Ovary (tissue), 9 donors: Measurements from ENCODE around the gene LPCAT1. TPM values are rescaled to one million over a fixed set of nuclear protein-coding genes. Genes with fewer than 3 reads are reported as not detected.

Source experiments
- DNase-seq, 5 donors: peaks; one replicate each; pipeline ENCODE4 v3.0.0-alpha.2; 2019 to 2020
- H3K27ac ChIP-seq, 2 donors: fragments of 200-600 bp; one replicate each; pipeline versions ENCODE4 v1.5.1 to v1.8.0; 2019 to 2022
- H3K27me3 ChIP-seq: fragments of 200-600 bp; one replicate; pipeline ENCODE4 v1.8.0; 2022
- H3K36me3 ChIP-seq: fragments of 200-600 bp; sonication (generic); one replicate; pipeline ENCODE4 v1.5.1; 2019
- H3K4me1 ChIP-seq: one replicate; pipeline ENCODE4 v1.8.1; 2013; ENCODE audit warnings: mild to moderate bottlenecking, moderate library complexity; ENCODE audit not compliant: insufficient read depth
- H3K4me3 ChIP-seq: fragments of 200-600 bp; sonication (generic); one replicate; pipeline ENCODE4 v1.5.1; 2017
- H3K9me3 ChIP-seq, 2 donors: fragments of 200-600 bp in 1 of 2; sonication (generic) in 1 of 2; one replicate each; pipeline versions ENCODE4 v1.5.1 to v1.8.1; 2013 to 2019; ENCODE audit warnings: mild to moderate bottlenecking in 1 of 2, moderate library complexity in 1 of 2
- EP300 ChIP-seq: sonication (generic); formaldehyde crosslinking; IDR thresholded peaks from one replicate; pipeline ENCODE4 v1.6.1; 2017; ENCODE audit warnings: antibody characterized with exemption
- POLR2A ChIP-seq: fragments of 450-650 bp; IDR thresholded peaks from one replicate; pipeline ENCODE4 v1.6.1; 2017; ENCODE audit warnings: antibody characterized with exemption, mild to moderate bottlenecking, moderate library complexity
- WGBS, 3 donors: extraction: QIAGEN DNeasy Blood & Tissue Kit in 1 of 3; methylation state at CpG; one replicate each; pipeline versions ENCODE4 v1.1.5 to v1.1.7; 2013 to 2017; 5-methylcytosine and 5-hydroxymethylcytosine counted together
- intact Hi-C, 4 donors: fragments of 100-400 bp; cut with DNase I; formaldehyde crosslinking; loops; one replicate each; pipeline versions ENCODE4 v1.11.0 to v1.15.1; 2022 to 2023
- polyA plus RNA-seq, 2 donors: library from polyadenylated mRNA; stranded (reverse); fragments of 200-250 nt in 1 of 2; fragments of 350-450 nt in 1 of 2; fragmentation: Illumina TruSeq in 1 of 2; extraction: RNeasy Lipid Tissue Mini Kit (QIAGEN cat#74804) in 1 of 2; gene quantifications; one replicate each; pipeline ENCODE4 v1.2.3, GENCODE V29; 2013 to 2014
- total RNA-seq, 7 donors: library from RNA; depleted of rRNA in 2 of 7; stranded (reverse); fragments of >200 nt in 2 of 7; fragmentation: NEBNext Ultra II Directional in 3 of 7; extraction: Animal tissue kit (Norgen Biotek cat#: 25700) in 3 of 7; gene quantifications; one replicate each; pipeline versions ENCODE4 v1.1.0 to v1.2.4, GENCODE V29; 2016 to 2023
- TF ChIP-seq, protein P1 (sequence below), 3 donors: fragments of 450-650 bp in 2 of 3; fragments of 200-600 bp in 1 of 3; IDR thresholded peaks; one replicate each; pipeline versions ENCODE4 v1.5.1 to v1.8.0; 2016 to 2022; ENCODE audit warnings: antibody characterized with exemption in 3 of 3, mild to moderate bottlenecking in 1 of 3
- donor health status: DM: no; HTN: no; CAD: no; lungs with moderate emphysema.
- donor health status: DM: no; HTN: no; CAD: no.
- donor health status: Bipolar disorder and iron deficiency.
- donor health status: DM: yes; HTN: yes; CAD: no.
- donor health status: DM: no; HTN: no; CAD: no.
- donor health status: DM: yes; HTN: yes; CAD: no.

LPCAT1 gene
- total and polyA plus RNA-seq, 9 donors: 13.0 to 57.1 (median 25.3) TPM

DNA sequence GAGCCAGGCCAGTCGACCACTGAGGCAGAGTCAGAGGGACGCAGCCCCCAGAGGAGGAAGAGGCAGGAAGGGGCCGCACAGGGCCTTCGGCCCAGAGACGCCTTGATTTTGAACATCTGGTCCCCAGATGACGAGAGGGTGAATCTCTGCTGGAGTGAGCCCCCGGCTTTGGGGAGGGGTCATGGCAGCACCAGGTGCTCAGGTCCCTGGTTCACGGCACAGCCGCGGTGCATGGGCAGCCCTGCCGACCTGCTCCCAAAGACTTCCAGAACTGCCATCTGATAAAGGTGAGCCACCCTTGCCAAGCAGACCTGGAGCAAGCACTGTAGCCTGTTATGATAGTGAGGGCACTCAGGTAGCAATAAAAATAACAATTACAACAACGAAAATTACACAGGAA, 29.8 kb downstream of the LPCAT1 start:
- H3K36me3 ChIP-seq: no peaks in the 10 kb centered on the region
- no peak overlapping the region for H3K4me3 ChIP-seq
- H3K4me1 ChIP-seq: no peaks in the 10 kb centered on the region
- 66 to 83% (median 74%) methylated on average over 12 of the region's 12 CpGs for WGBS, 3 donors
- DNase-seq: no peak
- intact Hi-C loops: no loop called here
- TF ChIP-seq POLR2A: no peak
- no peak for TF ChIP-seq EP300
- TF ChIP-seq, protein P1, sequence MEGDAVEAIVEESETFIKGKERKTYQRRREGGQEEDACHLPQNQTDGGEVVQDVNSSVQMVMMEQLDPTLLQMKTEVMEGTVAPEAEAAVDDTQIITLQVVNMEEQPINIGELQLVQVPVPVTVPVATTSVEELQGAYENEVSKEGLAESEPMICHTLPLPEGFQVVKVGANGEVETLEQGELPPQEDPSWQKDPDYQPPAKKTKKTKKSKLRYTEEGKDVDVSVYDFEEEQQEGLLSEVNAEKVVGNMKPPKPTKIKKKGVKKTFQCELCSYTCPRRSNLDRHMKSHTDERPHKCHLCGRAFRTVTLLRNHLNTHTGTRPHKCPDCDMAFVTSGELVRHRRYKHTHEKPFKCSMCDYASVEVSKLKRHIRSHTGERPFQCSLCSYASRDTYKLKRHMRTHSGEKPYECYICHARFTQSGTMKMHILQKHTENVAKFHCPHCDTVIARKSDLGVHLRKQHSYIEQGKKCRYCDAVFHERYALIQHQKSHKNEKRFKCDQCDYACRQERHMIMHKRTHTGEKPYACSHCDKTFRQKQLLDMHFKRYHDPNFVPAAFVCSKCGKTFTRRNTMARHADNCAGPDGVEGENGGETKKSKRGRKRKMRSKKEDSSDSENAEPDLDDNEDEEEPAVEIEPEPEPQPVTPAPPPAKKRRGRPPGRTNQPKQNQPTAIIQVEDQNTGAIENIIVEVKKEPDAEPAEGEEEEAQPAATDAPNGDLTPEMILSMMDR (IDR thresholded peaks at IDR 0.05): no peak
- no peaks in the 10 kb centered on the region for H3K9me3 ChIP-seq
- H3K27me3 ChIP-seq: no peaks in the 10 kb centered on the region
- H3K27ac ChIP-seq: no peak overlapping the region

DNA sequence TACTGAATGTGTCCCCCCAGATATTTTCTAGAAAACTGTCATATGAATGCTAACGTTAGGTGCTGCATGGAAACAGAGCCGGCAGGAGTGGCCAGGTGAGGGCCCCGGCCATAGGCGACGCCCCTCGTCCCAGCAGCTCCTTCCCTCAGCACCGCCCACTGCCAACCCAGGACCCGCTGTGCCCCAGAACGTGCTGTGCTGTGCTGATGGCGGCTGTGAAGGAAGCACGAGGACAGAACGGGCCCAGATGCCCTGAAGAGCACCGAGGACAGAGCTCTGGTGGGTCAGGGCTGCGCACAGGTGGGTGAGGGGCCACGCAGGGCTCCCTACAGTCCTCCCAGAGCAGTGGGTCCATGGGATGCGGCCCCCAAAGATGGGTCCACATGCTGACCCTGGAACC, 30.3 kb downstream of the LPCAT1 start:
- WGBS, 3 donors: 89 to 96% (median 92%) methylated on average over 16 of the region's 16 CpGs
- Histone ChIP-seq H3K27me3 (no peaks in the 10 kb centered on the region), H3K36me3 (no peaks in the 10 kb centered on the region), H3K9me3 (no peaks in the 10 kb centered on the region), H3K27ac (no peak overlapping the region), H3K4me3 (no peak overlapping the region), H3K4me1 (no peaks in the 10 kb centered on the region)
- DNase-seq: no peak
- intact Hi-C loops: no loop called here
- TF ChIP-seq, protein P1 (IDR thresholded peaks at IDR 0.05): no peak
- TF ChIP-seq POLR2A (no peak), EP300 (no peak)

DNA sequence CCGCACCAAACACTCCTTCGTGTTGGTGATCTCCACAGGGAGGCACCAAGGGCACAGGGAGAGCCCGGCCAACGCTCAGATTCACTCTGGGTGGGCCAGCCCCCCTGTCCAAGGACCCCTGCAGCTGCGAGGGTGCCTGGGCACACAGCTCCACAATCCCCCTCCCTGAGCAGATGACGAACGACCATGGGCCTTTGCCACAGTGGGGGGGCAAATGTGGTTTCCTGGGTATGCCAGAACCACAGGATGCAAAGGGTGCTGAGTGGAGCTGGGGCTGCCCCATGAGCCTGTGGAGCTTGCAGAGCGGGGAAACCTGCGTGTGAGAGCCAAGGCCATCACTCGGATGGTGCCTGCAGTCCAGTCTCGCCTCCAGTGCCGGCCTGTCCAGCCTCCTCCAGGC, 31.0 kb downstream of the LPCAT1 start:
- Histone ChIP-seq H3K27me3 (no peaks in the 10 kb centered on the region), H3K4me3 (no peak overlapping the region), H3K4me1 (no peaks in the 10 kb centered on the region), H3K27ac (no peak overlapping the region), H3K36me3 (no peaks in the 10 kb centered on the region), H3K9me3 (no peaks in the 10 kb centered on the region)
- no peak for DNase-seq
- 79 to 90% (median 80%) methylated on average over 12 of the region's 12 CpGs for WGBS, 3 donors
- intact Hi-C loops: no loop called here
- TF ChIP-seq POLR2A (no peak), EP300 (no peak)
- TF ChIP-seq, protein P1 (IDR thresholded peaks at IDR 0.05): no peak

DNA sequence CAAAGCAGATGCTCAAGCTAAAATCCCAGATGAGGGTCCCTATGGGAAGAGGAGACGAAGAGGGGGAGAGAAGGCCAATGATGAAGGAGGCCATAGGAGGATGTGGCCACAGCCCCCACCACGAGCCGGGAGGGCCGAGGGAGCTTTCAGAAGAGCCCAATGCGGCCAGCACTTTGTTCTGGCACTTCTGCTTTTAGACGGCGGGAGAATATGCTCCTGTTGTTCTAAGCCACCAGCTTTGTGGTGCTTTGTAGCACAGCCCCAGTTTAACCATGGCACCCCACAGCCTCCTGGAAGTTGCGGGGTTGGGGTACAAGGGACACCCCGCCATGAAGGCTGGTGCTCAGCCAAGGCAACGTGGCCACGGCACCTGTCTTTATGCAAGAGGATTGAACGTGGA, 33.4 kb downstream of the LPCAT1 start:
- Histone ChIP-seq H3K4me3 (no peak overlapping the region), H3K4me1 (no peaks in the 10 kb centered on the region), H3K27me3 (no peaks in the 10 kb centered on the region), H3K36me3 (no peaks in the 10 kb centered on the region), H3K9me3 (no peaks in the 10 kb centered on the region), H3K27ac (no peak overlapping the region)
- intact Hi-C loops: no loop called here
- TF ChIP-seq, protein P1 (IDR thresholded peaks at IDR 0.05): no peak
- no peak for DNase-seq
- 90 to 94% (median 94%) methylated on average over 12 of the region's 12 CpGs for WGBS, 3 donors

DNA sequence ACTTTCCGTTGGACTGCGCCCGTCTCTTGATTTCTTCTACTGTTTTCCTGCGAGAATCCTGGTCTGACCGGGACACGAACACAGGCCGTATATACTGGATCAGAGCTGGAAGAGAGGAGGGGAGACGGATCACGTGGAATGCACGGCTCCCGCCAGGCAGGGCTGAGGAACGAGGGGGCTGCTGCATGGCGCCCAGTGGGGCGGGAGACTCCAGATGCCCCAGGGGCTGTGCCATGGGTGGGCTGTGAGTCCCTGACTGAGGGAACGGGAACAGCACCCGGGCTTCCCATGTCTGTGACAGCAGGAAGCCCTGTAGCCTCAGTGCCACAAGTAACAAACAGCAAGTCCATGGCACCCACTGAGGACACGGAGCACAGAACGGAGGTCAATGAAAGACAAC, 34.0 kb downstream of the LPCAT1 start:
- no peaks in the 10 kb centered on the region for H3K27me3 ChIP-seq
- 92 to 94% (median 92%) methylated on average over 18 of the region's 18 CpGs for WGBS, 3 donors
- DNase-seq: no peak
- no peaks in the 10 kb centered on the region for H3K9me3 ChIP-seq
- TF ChIP-seq, protein P1 (IDR thresholded peaks at IDR 0.05): no peak
- TF ChIP-seq EP300 (no peak), POLR2A (no peak)
- H3K27ac ChIP-seq: no peak overlapping the region
- intact Hi-C loops: loop anchor here in 1 of 4 donors (10.0 kb wide), 1 partner anchor 155 kb away; no protein-coding TSS in a partner anchor
- H3K36me3 ChIP-seq: no peaks in the 10 kb centered on the region
- no peak overlapping the region for H3K4me3 ChIP-seq
- no peaks in the 10 kb centered on the region for H3K4me1 ChIP-seq
